GM21723 (cell line): Measurements from ENCODE around the gene RNF31.

ENCODE experiments used
- ATAC-seq: cut with Tn5 transposase; IDR thresholded peaks from one replicate; pipeline ENCODE4 v1.9.1; 2021; ENCODE audit warnings: mild to moderate bottlenecking, moderate library complexity; ENCODE audit not compliant: unreplicated experiment

The RNF31 gene

DNA sequence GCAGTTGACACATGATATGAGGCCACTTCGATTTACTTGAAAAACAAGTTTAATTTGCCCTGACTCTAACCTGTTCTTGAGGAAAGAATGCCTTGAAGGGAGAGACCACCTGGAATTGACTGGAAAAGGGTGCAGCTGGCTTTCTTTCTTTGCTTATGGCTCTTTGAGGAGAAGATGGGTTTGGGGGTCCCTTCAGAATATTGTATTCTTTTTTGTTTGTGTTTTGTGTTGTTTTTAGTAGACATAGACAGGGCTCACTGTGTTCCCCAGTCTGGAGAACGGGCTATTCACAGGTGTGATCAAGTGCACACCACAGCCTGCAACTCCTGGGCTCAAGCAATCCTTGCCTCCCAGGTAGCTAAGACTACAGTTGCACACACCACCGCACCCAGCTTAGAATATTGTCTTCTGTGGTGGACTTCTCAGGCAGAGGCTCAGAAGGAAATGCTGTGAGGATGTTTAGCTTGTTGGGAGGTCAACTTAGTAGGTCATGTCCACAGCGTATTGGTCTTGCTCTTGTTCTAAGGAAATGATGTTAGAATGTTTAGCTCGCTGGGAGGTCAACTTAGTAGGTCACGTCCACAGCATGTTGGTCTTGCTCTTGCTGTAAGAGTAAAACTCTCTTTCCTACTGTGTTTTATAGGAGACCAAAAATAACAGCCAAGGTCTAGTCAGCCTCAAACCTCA, 31.0 kb upstream of the RNF31 start:
- ATAC-seq, result no peak

DNA sequence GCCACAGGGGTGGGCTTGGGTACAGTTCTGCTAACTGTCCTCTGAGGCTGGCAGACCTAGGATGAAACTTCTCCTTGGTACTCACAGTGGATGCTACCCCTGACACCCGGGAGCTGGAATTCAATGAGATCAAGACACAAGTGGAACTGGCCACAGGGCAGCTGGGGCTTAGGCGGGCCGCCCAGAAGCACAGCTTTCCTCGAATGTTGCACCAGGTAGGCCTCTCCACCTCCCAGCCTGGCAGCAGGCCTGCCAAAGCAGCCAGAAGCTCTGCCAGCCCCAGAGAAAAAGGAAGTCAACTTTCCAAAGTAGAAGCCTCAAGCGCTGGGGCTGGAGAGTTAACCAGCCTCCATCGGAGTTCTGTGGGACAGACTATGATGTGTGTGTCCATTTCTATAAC, 30.1 kb upstream of the RNF31 start:
- ATAC-seq, result no peak

DNA sequence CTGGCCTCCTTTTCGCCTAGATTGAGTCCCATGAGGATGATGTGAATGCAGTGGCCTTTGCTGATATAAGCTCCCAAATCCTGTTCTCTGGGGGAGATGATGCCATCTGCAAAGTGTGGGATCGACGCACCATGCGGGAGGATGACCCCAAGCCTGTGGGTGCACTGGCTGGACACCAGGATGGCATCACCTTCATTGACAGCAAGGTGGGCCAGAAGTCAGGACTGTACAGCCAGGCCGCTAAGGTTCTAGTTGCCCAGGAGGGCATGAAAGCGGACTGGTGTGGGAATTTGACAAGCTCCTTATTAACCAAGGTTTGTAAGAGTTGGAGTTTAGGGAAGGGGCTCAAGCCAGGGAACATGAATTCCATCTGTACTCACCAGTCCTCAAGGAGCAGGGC, 27.6 kb upstream of the RNF31 start:
- ATAC-seq, result no peak

DNA sequence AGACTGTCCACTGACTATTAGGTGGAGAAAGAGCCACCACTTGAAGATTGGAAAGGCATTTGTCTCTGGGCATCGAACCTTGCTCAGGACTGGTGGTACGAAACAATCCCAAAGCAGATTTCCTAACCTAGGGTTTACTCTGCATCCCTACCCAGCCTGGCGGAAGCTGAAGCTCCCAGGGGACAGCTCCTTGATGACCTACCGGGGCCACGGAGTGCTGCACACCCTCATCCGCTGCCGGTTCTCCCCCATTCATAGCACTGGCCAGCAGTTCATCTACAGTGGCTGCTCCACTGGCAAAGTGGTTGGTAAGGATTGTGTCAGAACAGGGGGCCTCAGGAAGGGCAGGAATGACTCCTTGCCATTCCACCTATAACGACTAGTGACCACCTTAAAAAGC, 26.1 kb upstream of the RNF31 start:
- ATAC-seq, result no peak

DNA sequence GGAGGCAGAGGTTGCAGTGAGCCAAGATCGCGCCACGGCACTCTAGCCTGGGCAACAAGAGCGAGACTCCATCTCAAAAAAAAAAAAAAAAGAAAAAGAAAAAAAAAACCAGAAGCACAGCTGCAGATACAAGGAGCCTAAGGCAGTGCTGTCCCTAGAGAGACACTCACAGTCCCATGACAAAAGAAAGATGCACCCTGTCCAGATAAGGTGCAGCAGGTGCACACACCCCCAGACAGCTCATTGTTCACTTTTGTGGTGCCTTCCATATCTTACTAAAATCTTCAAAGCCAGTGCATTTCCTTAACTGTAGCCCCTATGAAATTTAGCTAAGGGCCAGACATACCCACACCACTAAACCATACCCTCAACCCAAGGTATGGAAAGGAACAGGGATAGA, 24.9 kb upstream of the RNF31 start:
- ATAC-seq, result no peak

DNA sequence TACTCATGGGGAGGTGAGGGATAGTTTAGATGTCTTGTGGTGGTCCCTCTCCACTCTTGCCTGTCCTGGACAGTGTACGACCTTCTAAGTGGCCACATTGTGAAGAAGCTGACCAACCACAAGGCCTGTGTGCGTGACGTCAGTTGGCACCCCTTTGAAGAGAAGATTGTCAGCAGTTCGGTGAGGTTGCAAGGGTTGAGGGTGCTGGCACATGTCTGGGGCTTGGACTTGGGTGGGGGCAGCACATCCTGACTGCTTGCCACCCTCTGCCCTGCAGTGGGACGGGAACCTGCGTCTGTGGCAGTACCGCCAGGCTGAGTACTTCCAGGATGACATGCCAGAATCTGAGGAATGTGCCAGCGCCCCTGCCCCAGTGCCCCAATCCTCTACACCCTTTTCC, 24.4 kb upstream of the RNF31 start:
- ATAC-seq, result no peak

DNA sequence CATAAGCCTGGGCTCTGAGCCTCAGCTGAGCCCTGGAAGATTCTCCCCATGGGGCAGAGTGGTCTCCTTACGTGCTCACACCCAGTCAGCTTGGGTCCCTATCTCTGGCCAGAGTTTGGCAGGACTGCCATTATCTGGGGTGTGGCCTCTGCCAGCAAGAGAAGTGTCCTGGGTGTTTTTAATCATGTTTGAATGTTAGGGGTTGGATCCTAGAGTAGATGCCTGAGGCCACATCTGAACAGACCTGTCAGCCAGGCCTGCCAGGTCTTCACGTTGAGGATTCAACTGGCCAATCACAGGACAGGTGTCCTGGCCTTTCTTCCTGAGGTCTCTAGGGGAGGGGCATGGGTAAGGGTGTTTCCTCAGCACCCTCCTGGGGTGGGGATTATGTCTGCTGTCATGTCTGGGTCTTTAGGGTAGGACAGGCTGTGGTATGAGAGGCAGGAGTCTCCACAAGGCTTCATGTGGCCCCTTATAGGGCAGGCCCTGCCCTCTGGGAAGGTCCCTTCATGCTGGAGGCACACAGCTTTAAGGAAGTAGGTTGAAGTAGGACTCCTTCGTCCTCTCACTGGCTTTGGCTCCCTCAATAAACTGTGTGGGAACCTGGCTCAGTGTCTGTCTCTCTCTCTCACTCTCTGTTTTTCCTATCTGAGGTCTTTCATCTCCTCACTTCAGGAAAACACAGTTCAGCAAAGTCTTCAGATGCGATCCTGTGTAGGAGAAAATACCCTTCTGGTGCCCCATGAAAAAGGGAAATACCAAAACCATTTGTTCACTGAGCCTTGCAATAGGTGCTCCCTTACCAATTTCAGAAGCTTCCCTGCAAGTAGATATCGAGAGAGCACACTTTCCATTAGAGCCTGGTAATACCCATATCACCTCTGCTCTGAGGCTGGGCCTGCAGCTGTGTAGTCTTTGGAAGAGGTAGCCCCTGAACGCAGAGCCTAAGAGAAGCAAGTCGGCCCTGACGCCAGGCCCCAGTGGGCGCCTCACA, 23.6 kb upstream of the RNF31 start:
- peak; percentile 72 for ATAC-seq

DNA sequence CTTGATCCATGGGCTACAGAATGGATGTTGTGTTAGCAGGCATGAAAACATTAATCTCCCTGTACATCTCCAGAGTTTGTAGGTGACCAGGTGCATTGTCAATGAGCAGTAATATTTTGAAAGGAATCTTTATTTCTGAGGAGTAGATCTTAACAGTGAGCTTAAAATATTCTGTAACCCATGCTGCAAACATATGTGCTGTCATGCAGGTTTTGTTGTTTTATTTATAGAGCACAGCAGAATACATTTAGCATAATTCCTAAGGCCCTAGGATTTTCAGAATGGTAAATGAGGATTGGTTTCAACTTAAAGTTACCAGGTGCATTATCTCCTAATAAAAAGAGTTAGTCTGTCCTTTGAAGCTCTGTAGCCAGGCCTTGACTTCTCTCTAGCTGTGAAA, 20.4 kb upstream of the RNF31 start:
- no peak for ATAC-seq

DNA sequence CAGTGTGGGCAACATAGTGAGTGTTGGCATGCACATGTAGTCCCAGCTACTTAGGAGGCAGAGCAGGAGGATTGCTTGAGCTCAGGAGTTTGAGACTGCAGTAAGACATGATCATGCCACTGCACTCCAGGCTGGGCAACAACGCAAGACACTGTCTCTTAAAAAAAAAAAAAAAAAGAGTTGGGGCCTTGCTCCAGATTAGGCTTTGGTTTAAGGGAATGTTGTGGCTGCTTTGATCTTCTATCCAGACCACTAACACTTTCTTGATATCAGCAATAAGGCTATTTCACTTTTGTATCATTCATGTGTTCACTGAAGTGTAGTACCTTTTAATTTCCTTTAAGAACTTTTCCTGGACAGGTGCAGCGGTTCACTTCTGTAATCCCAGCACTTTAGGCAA, 19.6 kb upstream of the RNF31 start:
- ATAC-seq, result no peak

DNA sequence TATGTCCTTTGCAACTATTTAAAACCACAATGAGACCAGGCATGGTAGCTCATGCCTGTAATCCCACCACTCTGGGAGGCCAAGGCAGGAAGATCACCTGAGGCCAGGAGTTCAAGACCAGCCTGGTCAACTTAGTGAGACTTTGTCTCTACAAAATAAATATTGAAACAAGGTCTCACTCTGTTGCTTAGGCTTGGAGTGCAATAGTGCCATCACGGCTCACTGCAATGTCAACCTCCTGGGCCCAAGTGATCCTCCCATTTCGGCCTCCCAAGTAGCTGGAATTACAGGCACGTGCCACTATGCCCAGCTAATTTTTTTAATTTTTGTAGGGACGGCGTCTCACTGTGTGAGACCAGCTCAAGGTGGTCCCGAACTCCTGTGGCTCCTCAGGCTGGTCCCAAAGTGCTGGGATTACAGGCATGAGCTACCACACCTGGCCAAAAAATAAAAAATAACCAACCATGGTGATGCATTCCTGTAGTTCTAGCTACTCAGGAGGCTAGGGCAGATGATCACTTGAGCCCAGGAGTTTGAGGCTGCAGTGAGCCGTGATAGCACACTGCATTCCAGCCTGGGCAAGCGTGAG, 17.8 kb upstream of the RNF31 start:
- no peak for ATAC-seq

DNA sequence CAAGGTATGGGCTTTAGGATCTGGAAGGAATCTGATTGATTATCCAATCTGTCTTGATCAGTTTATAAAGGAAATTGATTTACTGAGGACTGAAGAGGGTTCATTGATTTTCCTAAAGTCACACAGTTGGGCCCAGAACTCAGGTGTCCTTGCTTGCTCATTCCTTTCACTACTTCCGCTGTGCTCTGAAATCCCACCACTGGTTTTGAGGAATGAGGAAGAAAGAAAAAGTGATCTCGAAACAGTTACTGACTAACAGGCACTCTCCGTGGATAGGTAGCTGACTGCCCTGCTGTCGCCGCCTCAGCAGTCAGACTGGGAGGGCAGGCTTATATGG, 16.9 kb upstream of the RNF31 start, which contains the start of gene FITM1:
FITM1 (plus strand) TSS at position 280 of the 337 bp plus-strand sequence. CDS start 905 bp downstream, outside the sequence.
- no peak for ATAC-seq

DNA sequence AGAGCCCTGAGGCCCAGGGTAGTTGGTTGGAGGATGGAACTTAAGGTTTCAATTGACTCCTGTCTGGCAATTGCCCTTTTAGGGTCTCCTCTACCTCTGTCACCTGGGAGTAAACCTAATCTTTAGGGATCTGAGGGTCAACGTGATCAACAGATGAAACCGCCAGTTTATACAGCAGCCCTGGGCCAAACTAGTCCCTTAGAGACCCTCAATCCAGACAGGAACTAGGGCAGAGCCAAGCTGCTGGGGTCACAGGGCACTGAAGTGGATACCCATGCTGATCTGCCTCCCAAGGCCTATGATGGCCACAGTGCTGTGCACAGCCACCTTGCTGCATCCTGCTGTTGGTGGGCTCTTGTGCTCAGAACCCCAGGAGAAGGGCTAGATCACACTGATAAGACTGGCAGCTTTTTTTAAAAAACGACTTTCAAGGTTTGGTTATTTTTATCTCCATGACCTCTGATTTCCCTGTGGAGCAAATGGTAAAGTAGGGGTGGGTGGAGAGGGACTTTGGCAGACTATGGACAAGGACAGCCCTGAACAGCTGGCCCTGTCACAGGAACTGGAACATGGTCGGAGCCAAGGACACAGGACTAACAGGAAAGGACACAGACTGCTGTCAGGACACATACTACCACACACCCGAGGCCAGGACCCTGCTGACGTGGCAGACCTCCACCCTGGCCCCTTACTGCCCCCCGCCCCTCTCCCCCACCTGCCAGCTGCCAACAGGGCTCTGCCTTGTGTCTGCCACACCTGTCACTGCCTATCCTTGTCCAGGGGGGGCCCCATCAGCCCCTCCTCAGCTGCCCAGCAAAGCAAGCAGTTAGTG, 16.4 kb upstream of the RNF31 start:
- no peak for ATAC-seq

DNA sequence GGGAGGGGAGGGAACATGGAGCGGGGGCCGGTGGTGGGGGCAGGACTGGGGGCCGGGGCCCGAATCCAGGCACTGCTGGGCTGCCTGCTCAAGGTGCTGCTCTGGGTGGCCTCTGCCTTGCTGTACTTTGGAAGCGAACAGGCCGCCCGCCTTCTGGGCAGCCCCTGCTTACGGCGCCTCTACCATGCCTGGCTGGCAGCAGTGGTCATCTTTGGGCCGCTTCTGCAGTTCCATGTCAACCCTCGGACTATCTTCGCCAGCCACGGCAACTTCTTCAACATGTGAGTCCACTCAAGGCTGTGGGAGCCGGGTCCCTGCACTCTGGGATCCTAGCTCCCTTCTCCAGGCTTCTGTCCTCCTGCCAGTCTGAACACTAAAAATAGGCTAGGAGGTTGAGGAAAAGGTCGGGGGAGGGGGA, 15.7 kb upstream of the RNF31 start:
- no peak for ATAC-seq

DNA sequence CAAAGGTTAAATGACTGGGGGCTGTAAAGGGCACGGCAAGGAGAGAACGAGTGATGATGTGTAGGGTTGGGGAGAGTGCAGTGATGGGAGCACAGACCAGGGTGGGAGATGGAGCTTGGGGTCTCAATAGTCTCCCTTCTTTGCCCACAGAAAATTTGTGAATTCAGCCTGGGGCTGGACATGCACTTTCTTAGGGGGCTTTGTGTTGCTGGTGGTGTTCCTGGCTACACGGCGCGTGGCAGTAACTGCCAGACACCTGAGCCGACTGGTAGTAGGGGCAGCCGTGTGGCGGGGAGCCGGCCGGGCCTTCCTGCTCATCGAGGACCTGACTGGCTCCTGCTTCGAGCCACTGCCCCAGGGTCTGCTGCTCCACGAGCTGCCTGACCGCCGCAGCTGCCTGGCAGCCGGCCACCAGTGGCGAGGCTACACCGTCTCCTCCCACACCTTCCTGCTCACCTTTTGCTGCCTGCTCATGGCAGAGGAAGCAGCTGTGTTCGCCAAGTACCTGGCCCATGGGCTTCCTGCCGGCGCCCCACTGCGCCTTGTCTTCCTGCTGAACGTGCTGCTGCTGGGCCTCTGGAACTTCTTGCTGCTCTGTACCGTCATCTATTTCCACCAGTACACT, 15.1 kb upstream of the RNF31 start:
- no peak for ATAC-seq

DNA sequence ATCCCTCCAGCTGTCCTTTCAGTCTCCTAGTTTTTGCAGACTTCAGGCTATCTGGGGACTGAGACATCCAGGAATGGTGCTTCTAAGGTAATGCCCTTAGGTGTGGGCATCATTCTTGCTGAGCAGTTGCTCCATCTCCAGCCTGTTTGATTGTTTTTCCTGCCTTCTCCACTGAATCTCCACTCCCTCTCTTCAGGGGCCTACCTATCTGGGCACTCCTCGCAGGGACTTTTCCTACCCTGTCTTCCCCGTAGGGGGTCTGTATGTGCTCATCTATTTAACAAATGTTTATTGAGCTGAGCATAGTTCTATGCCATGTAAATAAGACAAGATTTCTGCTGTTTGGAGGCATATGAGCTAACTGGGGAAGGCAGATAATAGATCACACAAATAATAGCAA, 14.3 kb upstream of the RNF31 start:
- ATAC-seq, result no peak

DNA sequence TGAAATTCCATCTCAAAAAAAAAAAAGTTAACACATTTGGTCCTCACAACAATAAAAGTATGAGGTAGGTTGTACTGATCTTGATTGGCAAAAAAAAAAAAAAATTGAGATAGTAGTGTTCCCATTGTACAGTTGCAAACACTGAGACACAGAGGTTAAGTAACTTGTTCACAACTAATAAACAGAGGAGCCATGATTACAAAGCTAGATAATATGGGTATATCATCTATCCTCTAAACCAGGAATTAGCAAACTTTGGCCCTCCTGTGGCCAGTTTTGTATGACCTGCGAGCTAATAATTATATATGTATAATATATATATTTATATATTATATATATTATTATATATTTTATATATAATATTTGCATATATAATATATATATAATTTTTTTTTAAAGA, 13.6 kb upstream of the RNF31 start:
- ATAC-seq, result no peak

DNA sequence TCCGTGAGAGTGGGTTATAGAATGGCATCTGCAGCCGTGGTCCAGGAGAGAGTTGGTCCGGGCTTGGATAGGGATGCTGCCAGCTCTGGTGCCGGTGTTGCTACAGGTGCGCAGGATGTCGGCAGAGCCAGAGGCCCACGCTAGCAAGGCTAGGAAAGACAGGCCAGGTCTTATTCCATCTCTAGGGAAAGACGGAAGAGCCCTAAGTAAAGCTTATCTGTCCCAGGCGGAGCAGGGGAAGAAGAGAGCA, 11.8 kb upstream of the RNF31 start:
- peak; percentile 11 for ATAC-seq

DNA sequence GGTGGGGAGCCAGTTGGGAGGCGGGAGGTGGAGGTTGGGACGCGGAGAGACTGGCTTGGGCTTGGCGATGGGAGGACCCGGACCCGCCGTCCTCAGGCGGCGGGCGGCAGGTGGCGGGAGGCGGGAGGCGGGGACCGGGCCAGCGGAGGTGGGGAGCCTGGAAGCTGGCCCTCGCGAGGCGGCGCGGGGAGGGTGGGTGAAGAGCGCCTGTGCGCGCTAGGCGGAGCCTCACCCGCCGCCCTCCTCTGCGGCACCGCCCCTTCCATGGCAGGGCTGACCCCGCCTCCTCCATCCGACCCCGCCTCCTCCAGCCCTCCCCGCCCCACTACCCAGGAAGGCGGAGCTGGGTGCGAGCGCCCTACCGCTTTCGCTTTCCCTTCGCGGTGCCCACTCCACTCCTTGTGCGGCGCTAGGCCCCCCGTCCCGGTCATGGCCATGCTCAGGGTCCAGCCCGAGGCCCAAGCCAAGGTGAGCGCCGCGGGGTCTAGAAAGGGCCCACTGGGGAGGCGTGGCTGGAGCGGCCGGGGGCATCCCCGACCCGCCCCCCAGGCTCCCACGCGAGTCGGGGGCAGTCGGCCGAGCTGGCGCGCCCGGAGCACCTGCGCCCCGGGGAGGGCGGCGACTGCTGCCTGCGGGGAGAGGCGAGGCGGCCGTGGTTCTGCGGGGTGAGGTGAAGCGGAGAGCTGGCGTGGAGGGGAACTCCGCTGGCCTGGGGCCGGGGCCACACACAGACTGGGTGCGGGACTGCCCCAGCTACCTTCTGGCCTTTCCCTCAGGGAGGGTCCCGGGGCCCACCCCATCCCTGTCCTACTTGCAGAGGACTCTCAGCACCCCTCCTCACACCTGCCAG, 11.2 kb upstream of the RNF31 start, which contains the start of gene PSME1:
PSME1 (plus strand) TSS at position 361 of the 850 bp plus-strand sequence; CDS start at position 430, 69 bp downstream.
- peak; percentile 76 for ATAC-seq

DNA sequence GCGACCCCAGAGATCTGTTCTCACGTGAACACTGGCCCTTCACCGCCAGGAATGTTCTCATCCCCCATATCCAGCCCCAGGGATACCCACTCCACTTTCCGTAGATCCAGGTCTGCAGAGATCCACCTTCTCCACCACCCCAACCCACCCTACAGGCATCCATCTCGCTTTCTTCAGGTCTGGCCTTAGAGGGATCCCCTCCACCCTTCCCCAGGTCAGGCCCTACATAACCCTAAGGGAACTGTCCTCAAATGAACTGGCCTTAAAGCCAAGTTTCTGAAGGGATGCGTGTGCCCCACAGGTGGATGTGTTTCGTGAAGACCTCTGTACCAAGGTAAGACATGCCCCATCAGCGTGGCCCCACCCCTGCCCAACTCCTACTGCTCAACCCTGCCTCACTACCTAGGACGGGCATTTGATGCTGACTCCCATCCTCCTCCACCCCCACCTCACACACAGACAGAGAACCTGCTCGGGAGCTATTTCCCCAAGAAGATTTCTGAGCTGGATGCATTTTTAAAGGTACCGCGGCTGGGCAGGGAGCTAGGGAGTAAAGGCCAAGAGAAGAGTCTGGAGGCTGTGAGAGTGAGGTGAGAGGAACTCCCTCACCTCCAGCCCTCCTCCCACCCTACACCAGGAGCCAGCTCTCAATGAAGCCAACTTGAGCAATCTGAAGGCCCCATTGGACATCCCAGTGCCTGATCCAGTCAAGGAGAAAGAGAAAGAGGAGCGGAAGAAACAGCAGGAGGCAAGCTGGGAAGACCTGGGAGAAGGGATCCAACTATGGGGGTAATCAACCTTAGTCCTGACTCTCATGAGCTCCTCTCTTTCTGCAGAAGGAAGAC, 10.4 kb upstream of the RNF31 start:
- ATAC-seq, result no peak
